ENCODE data around the gene CDH18. TPM values are rescaled to one million over a fixed set of nuclear protein-coding genes. Genes with fewer than 3 reads are reported as not detected.
A peak's percentile ranks its signal among the peaks of the same experiment; 100 is the strongest.

CDH18 gene
- total and polyA plus RNA-seq, 2 donors (not counting 1 experiment from before 2014, with no cell fraction given) = 0.16 to 0.33 TPM

DNA sequence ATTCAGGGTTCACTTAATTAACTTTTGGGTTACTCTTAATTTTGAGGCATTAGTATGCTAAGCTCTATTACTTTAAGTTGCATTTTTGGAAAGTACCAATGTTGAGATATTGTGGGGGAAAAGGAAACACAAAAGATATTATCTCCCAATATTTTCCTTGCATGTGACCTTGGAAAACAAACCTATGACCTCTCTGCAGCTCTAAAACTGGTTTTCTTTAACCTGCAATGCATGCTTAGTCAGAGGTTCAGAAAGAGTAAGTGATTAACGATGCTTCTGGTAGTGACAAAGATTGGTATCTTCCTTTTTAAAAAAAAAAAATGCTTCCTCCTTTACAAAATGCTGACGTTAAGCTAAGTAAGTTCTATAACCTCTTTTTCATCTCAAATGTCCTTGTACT is 44.9 kb upstream of the CDH18 start:
- Histone ChIP-seq H3K4me1 (ENCODE audit: control insufficient read depth, extremely low read depth, insufficient read depth, low read length) (no peaks in the 10 kb centered on the region), H3K27me3 (ENCODE audit: control insufficient read depth, insufficient read depth, low read length) (no peaks in the 10 kb centered on the region), H3K4me3 (replicated peaks in 1 of 4; ENCODE audit: control extremely low read depth in 1 of 4, insufficient read depth in 1 of 4, low read depth in 3 of 4, low read length in 4 of 4) (no peak overlapping the region), H3K4me2 (ENCODE audit: extremely low read depth, insufficient read depth, low read length) (no peak overlapping the region), H3K27ac (ENCODE audit: insufficient read depth, low read length) (no peak overlapping the region), H2AFZ (ENCODE audit: low read length) (no peak overlapping the region), H3K36me3 (ENCODE audit: control insufficient read depth, insufficient read depth, low read length) (no peaks in the 10 kb centered on the region), H3K79me2 (ENCODE audit: control insufficient read depth, insufficient read depth, low read length) (no peaks in the 10 kb centered on the region), H4K20me1 (ENCODE audit: control insufficient read depth, extremely low read depth, insufficient read depth, low read length) (no peaks in the 10 kb centered on the region), H3K9ac (ENCODE audit: insufficient read depth, low read length) (no peak overlapping the region), H3K9me3 (ENCODE audit: control insufficient read depth, insufficient read depth, low read depth, low read length) (no peaks in the 10 kb centered on the region)
- DNase-seq (ENCODE audit: low read depth in 2 of 2) = peak; percentile 4
- no peak for TF ChIP-seq EZH2 (IDR thresholded peaks at IDR 0.05; ENCODE audit: low read length, missing control alignments)
- no peak for TF ChIP-seq CTCF (conservative IDR thresholded peaks at IDR 0.05 in 1 of 2, IDR thresholded peaks at IDR 0.05 in 1 of 2; ENCODE audit: low read depth in 1 of 2, low read length in 2 of 2)

GRCh38 chr5:20030125-20030524 is 42.1 kb upstream of the CDH18 start:
- no peak overlapping the region for H3K27ac ChIP-seq (ENCODE audit: insufficient read depth, low read length)

DNA sequence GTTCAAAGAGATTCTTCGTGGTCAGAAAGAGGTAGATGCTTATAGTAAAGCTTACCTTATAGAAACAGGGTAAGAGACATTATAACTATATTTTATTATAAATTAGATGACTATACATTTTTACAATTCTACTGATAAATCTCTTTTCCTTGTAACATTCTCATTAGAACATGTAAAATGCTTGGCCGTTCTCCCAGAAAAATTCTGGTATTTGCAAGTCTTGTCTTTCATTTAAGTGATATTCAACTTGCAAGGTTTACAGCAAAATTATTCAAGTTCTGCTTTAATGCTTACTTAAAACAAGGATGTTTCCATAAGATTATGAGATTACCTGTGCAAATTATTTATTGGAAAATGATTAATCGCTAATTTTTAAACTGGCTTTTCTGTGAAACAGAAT is 41.3 kb upstream of the CDH18 start:
- H3K4me3 ChIP-seq (replicated peaks in 1 of 4; ENCODE audit: control extremely low read depth in 1 of 4, insufficient read depth in 1 of 4, low read depth in 3 of 4, low read length in 4 of 4) = no peak overlapping the region
- no peaks in the 10 kb centered on the region for H3K9me3 ChIP-seq (ENCODE audit: control insufficient read depth, insufficient read depth, low read depth, low read length)
- H3K27ac ChIP-seq (ENCODE audit: insufficient read depth, low read length) = no peak overlapping the region
- H3K4me1 ChIP-seq (ENCODE audit: control insufficient read depth, extremely low read depth, insufficient read depth, low read length) = no peaks in the 10 kb centered on the region
- H3K9ac ChIP-seq (ENCODE audit: insufficient read depth, low read length) = no peak overlapping the region
- H3K4me2 ChIP-seq (ENCODE audit: extremely low read depth, insufficient read depth, low read length) = no peak overlapping the region
- no peaks in the 10 kb centered on the region for H4K20me1 ChIP-seq (ENCODE audit: control insufficient read depth, extremely low read depth, insufficient read depth, low read length)
- H2AFZ ChIP-seq (ENCODE audit: low read length) = no peak overlapping the region
- H3K27me3 ChIP-seq (ENCODE audit: control insufficient read depth, insufficient read depth, low read length) = no peaks in the 10 kb centered on the region
- H3K79me2 ChIP-seq (ENCODE audit: control insufficient read depth, insufficient read depth, low read length) = no peaks in the 10 kb centered on the region
- TF ChIP-seq CTCF (conservative IDR thresholded peaks at IDR 0.05 in 1 of 2, IDR thresholded peaks at IDR 0.05 in 1 of 2; ENCODE audit: low read depth in 1 of 2, low read length in 2 of 2) (no peak), EZH2 (IDR thresholded peaks at IDR 0.05; ENCODE audit: low read length, missing control alignments) (no peak)
- no peaks in the 10 kb centered on the region for H3K36me3 ChIP-seq (ENCODE audit: control insufficient read depth, insufficient read depth, low read length)
- DNase-seq (ENCODE audit: low read depth in 2 of 2) = peak in 1 of 2 donors; percentile 10

More at GRCh38 chr5:20030125-20030524, 42.1 kb upstream of the CDH18 start:
- Histone ChIP-seq H4K20me1 (ENCODE audit: control insufficient read depth, extremely low read depth, insufficient read depth, low read length) (no peaks in the 10 kb centered on the region), H3K9me3 (ENCODE audit: control insufficient read depth, insufficient read depth, low read depth, low read length) (no peaks in the 10 kb centered on the region), H3K36me3 (ENCODE audit: control insufficient read depth, insufficient read depth, low read length) (no peaks in the 10 kb centered on the region), H3K9ac (ENCODE audit: insufficient read depth, low read length) (no peak overlapping the region), H3K4me3 (replicated peaks in 1 of 4; ENCODE audit: control extremely low read depth in 1 of 4, insufficient read depth in 1 of 4, low read depth in 3 of 4, low read length in 4 of 4) (no peak overlapping the region), H3K79me2 (ENCODE audit: control insufficient read depth, insufficient read depth, low read length) (no peaks in the 10 kb centered on the region), H2AFZ (ENCODE audit: low read length) (no peak overlapping the region), H3K4me2 (ENCODE audit: extremely low read depth, insufficient read depth, low read length) (no peak overlapping the region), H3K27me3 (ENCODE audit: control insufficient read depth, insufficient read depth, low read length) (no peaks in the 10 kb centered on the region), H3K4me1 (ENCODE audit: control insufficient read depth, extremely low read depth, insufficient read depth, low read length) (no peaks in the 10 kb centered on the region)
- TF ChIP-seq EZH2 (IDR thresholded peaks at IDR 0.05; ENCODE audit: low read length, missing control alignments) = no peak
- TF ChIP-seq CTCF (conservative IDR thresholded peaks at IDR 0.05 in 1 of 2, IDR thresholded peaks at IDR 0.05 in 1 of 2; ENCODE audit: low read depth in 1 of 2, low read length in 2 of 2) = no peak
- no peak for DNase-seq (ENCODE audit: low read depth in 2 of 2)

Data from fibroblast of lung (primary cell).